Heart left ventricle (tissue), 16 donors: ENCODE data around the gene PTPN5. TPM values are rescaled to one million over a fixed set of nuclear protein-coding genes. Genes with fewer than 3 reads are reported as not detected.
"Not testable (repeated sequence)": the region's sequence is repeated elsewhere in the genome, so short reads cannot be mapped to it uniquely, and the experiment has no call there.

ENCODE experiments used
- ATAC-seq, 4 donors: fragments of 200-7000 bp; cut with Tn5 transposase; one replicate each; pipeline ENCODE4 v1.9.1; 2020 to 2022; ENCODE audit warnings: moderate library complexity in 4 of 4, mild to moderate bottlenecking in 3 of 4, moderate number of reproducible peaks in 1 of 4
- DNase-seq, 5 donors: peaks; one replicate each; pipeline ENCODE4 v3.0.0-alpha.2; 2020
- H3K27ac ChIP-seq, 12 donors: fragments of 200-600 bp; sonication (generic) in 4 of 12; one replicate each; pipeline versions ENCODE4 v1.5.0 to v1.8.0; 2016 to 2022; ENCODE audit warnings: mild to moderate bottlenecking in 2 of 12
- H3K27me3 ChIP-seq, 9 donors: fragments of 200-600 bp; sonication (generic) in 2 of 9; one replicate each; pipeline versions ENCODE4 v1.5.1 to v1.8.0; 2016 to 2022; ENCODE audit warnings: mild to moderate bottlenecking in 3 of 9
- H3K36me3 ChIP-seq, 9 donors: fragments of 200-600 bp; sonication (generic) in 2 of 9; one replicate each; pipeline versions ENCODE4 v1.5.0 to v1.8.0; 2018 to 2022; ENCODE audit warnings: mild to moderate bottlenecking in 2 of 9
- H3K4me1 ChIP-seq, 12 donors: fragments of 200-600 bp; sonication (generic) in 4 of 12; one replicate each; pipeline versions ENCODE4 v1.5.0 to v1.8.0; 2016 to 2022; ENCODE audit warnings: mild to moderate bottlenecking in 3 of 12
- H3K4me3 ChIP-seq, 12 donors: fragments of 200-600 bp; sonication (generic) in 4 of 12; one replicate each; pipeline versions ENCODE4 v1.5.0 to v1.8.0; 2017 to 2022; ENCODE audit warnings: mild to moderate bottlenecking in 9 of 12, moderate library complexity in 4 of 12
- H3K9me3 ChIP-seq, 12 donors: fragments of 200-600 bp; sonication (generic) in 4 of 12; one replicate each; pipeline versions ENCODE4 v1.5.0 to v1.8.0; 2016 to 2022; ENCODE audit warnings: mild to moderate bottlenecking in 1 of 12
- POLR2A ChIP-seq, 2 donors: fragments of 450-650 bp; IDR thresholded peaks; one replicate each; pipeline ENCODE4 v1.6.1; 2017; ENCODE audit warnings: antibody characterized with exemption in 2 of 2, mild to moderate bottlenecking in 2 of 2, moderate library complexity in 2 of 2
- WGBS, 4 donors: extraction: QIAGEN DNeasy Blood & Tissue Kit in 2 of 4; methylation state at CpG; one replicate each; pipeline versions ENCODE4 v1.1.5 to v1.1.7; 2013 to 2018; 5-methylcytosine and 5-hydroxymethylcytosine counted together
- intact Hi-C, 10 donors: fragments of 100-400 bp; cut with DNase I; formaldehyde crosslinking; loops; one replicate each; pipeline versions ENCODE4 v1.11.1 to v1.14.2; 2022
- long read RNA-seq, 3 donors: library from polyadenylated mRNA; unstranded; transcript quantifications; one replicate each; pipeline ENCODE4 v2.0.0, GENCODE V29; 2020 to 2021
- polyA plus RNA-seq, 2 donors: library from polyadenylated mRNA; stranded (reverse); fragments of 200-250 nt; gene quantifications; one replicate each; pipeline ENCODE4 v1.2.3, GENCODE V29; 2013
- total RNA-seq, 9 donors: library from RNA; depleted of rRNA in 2 of 9; stranded (reverse); fragments of >200 nt in 2 of 9; fragmentation: NEBNext Ultra II Directional in 3 of 9; extraction: Animal tissue kit (Norgen Biotek cat#: 25700) in 3 of 9; gene quantifications; one replicate each; pipeline versions ENCODE4 v1.1.0 to v1.2.4, GENCODE V29; 2016 to 2023
- TF ChIP-seq, protein P1 (sequence below), 12 donors: fragments of 200-600 bp; sonication (generic) in 4 of 12; IDR thresholded peaks; one replicate each; pipeline versions ENCODE4 v1.5.0 to v1.8.0; 2018 to 2022; ENCODE audit warnings: antibody characterized with exemption in 12 of 12, mild to moderate bottlenecking in 5 of 12
- donor health status: ischemic (EF 13 %, LVEDD 7.1; RV severe dilation, severe dysfunction).
- donor health status: healthy with polysubstance abuse.
- donor health status: DM: no; HTN: yes; CAD: no.
- donor health status: DM: no; HTN: no; CAD: no.
- donor health status: ischemic (EF 25% LVEDD 6.9; RV normal size, moderate dysfunction).
- donor health status: ischemic (EF 25% LVEDD 5.7; RV mildly dilated, moderate dysfunction).
- donor health status: healthy.
- donor health status: DM: yes; HTN: yes; CAD: no.
- donor health status: ischemic (EF 35%, LVEDD 5.7; RV mildly dilated, moderate dysfunction).
- donor health status: nonischemic (EF 11% LVEDD 7.7; RV severe dilation, severe dysfunction).
- donor health status: DM: yes; HTN: yes; CAD: no.
- donor health status: PGD.
- donor health status: ischemic (EF 29% LVEDD 5.4; RV normal size, mild dysfunction).
- donor health status: nonischemic (EF 23%, LVEDD 6.1; RV moderate dilation, normal function).

The PTPN5 gene
- 10 to 100 TPM in 1 of 9 donors, 1 to 10 TPM in 8; 2.3 to 18.5 (median 5.8) TPM for total RNA-seq
- polyA plus RNA-seq = 1 to 10 TPM; 4.7 to 5.4 TPM
- long read RNA-seq, donor 1, partial matches to known transcripts = 7 of 12 reads
- long read RNA-seq, donor 1, other reads (novel, unspliced or antisense) = 5 of 12 reads
- long read RNA-seq, donor 2, transcript PTPN5-203 (14 exons, 2,796 nt) = minor isoform, 7 of 60 reads
- long read RNA-seq, donor 2, transcript PTPN5-201 (15 exons, 3,135 nt) = major isoform, 9 of 60 reads
- long read RNA-seq, donor 2, partial matches to known transcripts = 16 of 60 reads
- long read RNA-seq, donor 2, other reads (novel, unspliced or antisense) = 28 of 60 reads
- long read RNA-seq, donor 3, partial matches to known transcripts = 3 of 7 reads
- long read RNA-seq, donor 3, other reads (novel, unspliced or antisense) = 2 of 7 reads

DNA sequence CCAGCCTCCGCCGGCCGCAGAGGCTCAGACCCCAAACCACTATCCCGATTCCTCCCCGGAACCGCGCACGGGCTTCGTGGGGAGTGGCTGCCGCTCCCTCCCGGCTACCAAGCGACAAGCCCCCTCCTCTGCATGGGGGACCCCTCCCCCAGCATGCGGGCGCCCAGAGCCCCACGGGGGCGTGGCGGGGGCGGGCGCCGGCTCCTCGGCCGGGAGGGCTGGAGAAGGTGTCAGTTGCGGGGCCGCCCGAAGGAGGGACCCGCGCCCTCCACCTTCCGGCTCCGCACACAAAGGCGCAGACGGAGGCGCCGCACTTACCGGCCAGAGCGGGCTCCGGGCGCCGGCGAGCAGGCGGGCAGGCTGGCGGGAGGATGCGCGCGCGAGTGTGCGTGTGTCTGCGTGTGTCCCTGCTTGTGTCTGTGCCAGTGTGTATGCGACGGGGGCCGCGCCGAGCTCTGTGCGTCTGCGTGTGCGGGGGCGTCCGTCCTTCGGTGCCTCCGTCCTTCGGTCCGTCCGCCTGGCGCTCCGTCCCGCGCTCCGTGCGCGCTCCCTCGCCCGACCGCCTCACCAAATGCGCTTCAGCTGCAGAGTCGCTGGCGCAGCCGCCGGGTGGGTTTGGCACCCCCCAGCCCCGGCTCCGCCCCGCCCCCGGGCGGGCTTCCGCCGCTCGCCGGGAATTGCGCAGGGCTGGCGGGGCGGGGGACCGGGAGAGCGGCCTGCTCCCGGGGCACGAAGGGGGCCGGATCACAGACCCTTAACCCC lies at the start of gene PTPN5:
TSS of gene PTPN5 (minus strand) at position 592 of the 762 bp plus-strand sequence. CDS start 19,840 bp downstream, outside the sequence.
- TF ChIP-seq, protein P1, sequence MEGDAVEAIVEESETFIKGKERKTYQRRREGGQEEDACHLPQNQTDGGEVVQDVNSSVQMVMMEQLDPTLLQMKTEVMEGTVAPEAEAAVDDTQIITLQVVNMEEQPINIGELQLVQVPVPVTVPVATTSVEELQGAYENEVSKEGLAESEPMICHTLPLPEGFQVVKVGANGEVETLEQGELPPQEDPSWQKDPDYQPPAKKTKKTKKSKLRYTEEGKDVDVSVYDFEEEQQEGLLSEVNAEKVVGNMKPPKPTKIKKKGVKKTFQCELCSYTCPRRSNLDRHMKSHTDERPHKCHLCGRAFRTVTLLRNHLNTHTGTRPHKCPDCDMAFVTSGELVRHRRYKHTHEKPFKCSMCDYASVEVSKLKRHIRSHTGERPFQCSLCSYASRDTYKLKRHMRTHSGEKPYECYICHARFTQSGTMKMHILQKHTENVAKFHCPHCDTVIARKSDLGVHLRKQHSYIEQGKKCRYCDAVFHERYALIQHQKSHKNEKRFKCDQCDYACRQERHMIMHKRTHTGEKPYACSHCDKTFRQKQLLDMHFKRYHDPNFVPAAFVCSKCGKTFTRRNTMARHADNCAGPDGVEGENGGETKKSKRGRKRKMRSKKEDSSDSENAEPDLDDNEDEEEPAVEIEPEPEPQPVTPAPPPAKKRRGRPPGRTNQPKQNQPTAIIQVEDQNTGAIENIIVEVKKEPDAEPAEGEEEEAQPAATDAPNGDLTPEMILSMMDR (IDR thresholded peaks at IDR 0.05) = no peak
- TF ChIP-seq POLR2A (IDR thresholded peaks at IDR 0.05) = peak in 1 of 2 donors; percentile 21
- peak within 1 kb of the TSS; percentile 37 to 73 (median 56) for H3K4me3 ChIP-seq
- H3K27me3 ChIP-seq = peaks cover 7 to 53% (median 25%) of the 10 kb centered on the region in 9 donors
- intact Hi-C loops = no loop called here
- peaks cover 0 to 24% (median 7%) of the 10 kb centered on the region in 12 donors for H3K4me1 ChIP-seq
- H3K36me3 ChIP-seq = no peaks in the 10 kb centered on the region
- DNase-seq (peak in 2 of 5 donors; percentile 23 to 66), ATAC-seq (peak in 3 of 4 donors; percentile 29 to 59 (median 57))
- H3K27ac ChIP-seq = peak within 1 kb of the TSS in 9 of 12 donors; percentile 31 to 68 (median 51)
- WGBS, 4 donors = 0 to 1% (median 1%) methylated on average over 1 to 94 of the region's 94 CpGs
- no peaks in the 10 kb centered on the region for H3K9me3 ChIP-seq

DNA sequence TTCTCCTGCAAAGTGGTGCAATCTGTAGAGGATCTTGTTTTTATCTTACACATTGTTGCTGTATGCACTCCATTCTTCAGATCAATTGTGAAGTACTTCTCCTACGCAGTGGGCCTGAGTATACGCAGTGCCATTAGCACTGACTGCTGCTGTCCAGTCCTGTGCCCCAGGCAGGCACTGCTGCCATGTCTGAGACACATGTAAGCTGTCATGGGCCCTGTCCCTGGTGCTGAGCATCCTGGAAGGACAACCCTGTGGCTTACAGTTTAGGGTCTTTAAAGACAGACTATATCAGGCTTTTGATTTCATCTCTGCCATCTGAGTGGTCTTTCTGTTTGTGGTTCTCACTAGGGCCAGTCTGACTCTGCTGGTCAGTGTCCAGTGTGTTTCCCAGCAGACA lies 44.8 kb upstream of the PTPN5 start:
- H3K27ac ChIP-seq = no peak overlapping the region
- DNase-seq = no peak
- no peaks in the 10 kb centered on the region for H3K4me1 ChIP-seq
- peak in 1 of 4 donors; percentile 58 for ATAC-seq
- H3K36me3 ChIP-seq = no peaks in the 10 kb centered on the region
- H3K9me3 ChIP-seq = peaks cover 0 to 24% (median 3%) of the 10 kb centered on the region in 12 donors
- peaks cover 0 to 8% (median 0%) of the 10 kb centered on the region in 9 donors for H3K27me3 ChIP-seq
- H3K4me3 ChIP-seq = no peak overlapping the region
- 35 to 55% (median 45%) methylated on average over 2 of the region's 2 CpGs for WGBS, 4 donors
- intact Hi-C loops = no loop called here
- no peak for TF ChIP-seq POLR2A (IDR thresholded peaks at IDR 0.05)
- TF ChIP-seq, protein P1 (IDR thresholded peaks at IDR 0.05) = no peak

DNA sequence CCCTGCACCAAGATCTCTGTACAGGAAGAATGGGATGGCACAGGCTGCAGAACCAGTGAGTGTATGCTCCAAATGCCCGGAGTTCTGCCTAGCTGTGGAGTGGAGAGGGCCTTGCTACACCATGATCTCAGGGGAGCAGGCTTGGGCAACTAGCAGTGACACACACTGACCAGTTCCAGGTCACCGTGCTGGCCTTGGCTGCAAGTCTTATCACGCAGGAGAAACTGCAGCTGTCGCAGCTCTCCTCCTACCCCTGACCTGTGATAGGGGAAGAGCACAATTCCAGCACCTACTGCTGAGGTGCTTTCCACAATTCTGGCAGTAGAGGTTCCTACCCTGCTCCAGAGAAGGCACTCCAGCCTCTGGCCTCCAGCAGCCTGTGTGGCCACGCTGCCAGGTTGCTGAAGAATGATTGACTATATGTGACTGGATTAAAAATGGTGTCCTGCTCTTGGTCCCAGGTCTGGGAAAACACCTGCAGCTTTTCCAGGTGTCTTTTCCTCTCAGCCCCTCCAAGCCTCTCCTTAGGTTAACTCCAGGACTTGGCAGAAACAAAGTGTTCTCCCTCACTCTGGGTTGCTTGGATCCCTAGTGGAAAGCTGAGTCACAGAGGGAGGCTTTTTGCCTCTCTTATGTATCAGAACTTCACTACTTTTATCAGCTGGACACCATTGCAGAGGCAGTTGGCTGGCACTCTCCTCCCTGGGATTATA lies 43.3 kb upstream of the PTPN5 start:
- TF ChIP-seq, protein P1 (IDR thresholded peaks at IDR 0.05) = no peak
- TF ChIP-seq POLR2A (IDR thresholded peaks at IDR 0.05) = no peak
- 45 to 61% (median 50%) methylated on average over 4 to 5 of the region's 5 CpGs for WGBS, 4 donors
- Histone ChIP-seq H3K36me3 (no peaks in the 10 kb centered on the region), H3K27ac (no peak overlapping the region), H3K27me3 (peaks cover 0 to 8% (median 0%) of the 10 kb centered on the region in 9 donors), H3K4me1 (no peaks in the 10 kb centered on the region), H3K9me3 (peaks cover 0 to 14% (median 0%) of the 10 kb centered on the region in 12 donors), H3K4me3 (no peak overlapping the region)
- intact Hi-C loops = no loop called here
- ATAC-seq (peak in 1 of 4 donors; percentile 49), DNase-seq (no peak)

DNA sequence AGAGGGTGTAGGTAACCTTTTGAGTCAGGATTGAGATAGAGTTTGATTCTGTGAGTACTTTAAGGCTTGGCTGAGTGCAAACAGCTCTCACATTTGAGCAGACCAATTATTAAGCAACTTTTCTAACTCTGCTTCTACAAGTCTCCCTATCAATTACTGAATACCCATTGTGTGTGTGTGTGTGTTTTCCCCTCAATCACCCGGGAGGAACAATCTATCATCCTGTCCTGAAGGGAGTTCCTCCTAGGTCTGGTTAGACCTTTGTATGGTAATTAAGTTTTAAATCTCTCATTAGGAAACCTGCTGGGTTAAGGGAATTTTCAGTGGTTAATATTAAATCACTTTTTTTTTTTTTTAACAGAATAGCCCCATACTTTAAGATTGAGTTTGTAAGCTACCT lies 28.6 kb upstream of the PTPN5 start:
- intact Hi-C loops, H3K4me1 ChIP-seq, H3K9me3 ChIP-seq, H3K27me3 ChIP-seq, H3K27ac ChIP-seq, H3K4me3 ChIP-seq, ATAC-seq, H3K36me3 ChIP-seq, DNase-seq: not testable (repeated sequence)
- WGBS, 4 donors = 24 to 44% (median 39%) methylated on average over 1 of the region's 1 CpG
